ENCODE data around the gene CADM4.

The CADM4 gene

GRCh38 chr19:43610493-43610892, 29.2 kb downstream of the CADM4 start:
- no peak overlapping the region for H3K27ac ChIP-seq
- TF ChIP-seq, protein P1, sequence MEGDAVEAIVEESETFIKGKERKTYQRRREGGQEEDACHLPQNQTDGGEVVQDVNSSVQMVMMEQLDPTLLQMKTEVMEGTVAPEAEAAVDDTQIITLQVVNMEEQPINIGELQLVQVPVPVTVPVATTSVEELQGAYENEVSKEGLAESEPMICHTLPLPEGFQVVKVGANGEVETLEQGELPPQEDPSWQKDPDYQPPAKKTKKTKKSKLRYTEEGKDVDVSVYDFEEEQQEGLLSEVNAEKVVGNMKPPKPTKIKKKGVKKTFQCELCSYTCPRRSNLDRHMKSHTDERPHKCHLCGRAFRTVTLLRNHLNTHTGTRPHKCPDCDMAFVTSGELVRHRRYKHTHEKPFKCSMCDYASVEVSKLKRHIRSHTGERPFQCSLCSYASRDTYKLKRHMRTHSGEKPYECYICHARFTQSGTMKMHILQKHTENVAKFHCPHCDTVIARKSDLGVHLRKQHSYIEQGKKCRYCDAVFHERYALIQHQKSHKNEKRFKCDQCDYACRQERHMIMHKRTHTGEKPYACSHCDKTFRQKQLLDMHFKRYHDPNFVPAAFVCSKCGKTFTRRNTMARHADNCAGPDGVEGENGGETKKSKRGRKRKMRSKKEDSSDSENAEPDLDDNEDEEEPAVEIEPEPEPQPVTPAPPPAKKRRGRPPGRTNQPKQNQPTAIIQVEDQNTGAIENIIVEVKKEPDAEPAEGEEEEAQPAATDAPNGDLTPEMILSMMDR (conservative IDR thresholded peaks at IDR 0.05), result no peak

- TF ChIP-seq, protein P1 (conservative IDR thresholded peaks at IDR 0.05), result no peak
- H3K27ac ChIP-seq, result no peak overlapping the region
Observed at GRCh38 chr19:43609872-43610271, 29.8 kb downstream of the CADM4 start.

DNA sequence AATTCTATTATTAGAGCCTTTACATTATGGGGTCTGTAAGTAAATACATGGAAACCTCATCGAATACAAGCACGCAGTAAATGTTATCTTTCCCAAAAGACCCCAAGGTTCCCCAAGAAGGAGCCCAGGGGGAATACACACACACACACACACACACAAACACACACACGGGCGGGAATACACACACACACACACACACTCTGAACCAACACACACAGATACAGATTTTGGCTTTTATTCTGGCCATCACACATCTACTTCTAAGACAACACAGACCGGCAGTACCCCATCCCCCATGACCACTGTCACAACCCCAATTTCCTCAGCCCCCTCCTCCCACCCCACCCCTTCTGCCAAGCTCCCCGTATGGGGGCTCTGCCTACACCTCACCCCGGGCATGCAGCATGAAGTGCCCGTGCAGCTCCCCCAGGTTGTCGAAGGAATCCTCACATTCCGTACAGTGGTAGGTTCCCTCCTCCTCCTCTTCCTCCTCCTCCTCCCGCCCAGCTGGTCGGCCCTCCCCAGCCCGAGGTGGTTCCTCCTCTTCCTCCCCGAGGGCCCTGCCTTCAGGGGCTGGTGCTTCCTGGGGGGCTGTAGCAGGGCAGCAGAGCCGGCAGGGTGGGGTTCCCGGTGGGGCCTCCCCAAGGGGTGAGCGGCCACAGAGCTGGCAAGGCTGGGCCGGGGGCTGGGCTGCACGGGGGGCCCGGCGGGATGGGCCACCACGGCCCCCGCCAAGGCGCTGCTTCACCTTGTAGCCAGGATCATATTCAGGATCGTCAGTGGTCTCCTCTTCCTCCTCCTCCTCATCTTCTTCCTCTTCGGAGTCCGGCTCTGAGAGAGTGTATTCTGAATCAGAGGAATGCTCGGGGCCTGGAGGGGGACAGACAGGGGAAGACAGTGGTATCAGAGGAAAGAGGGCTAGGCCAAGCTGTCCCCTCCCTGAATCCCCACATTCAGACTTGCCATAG, 32.1 kb downstream of the CADM4 start:
- no peak overlapping the region for H3K27ac ChIP-seq
- TF ChIP-seq, protein P1 (conservative IDR thresholded peaks at IDR 0.05), result no peak

GRCh38 chr19:43606569-43607229, 33.0 kb downstream of the CADM4 start:
- H3K27ac ChIP-seq, result no peak overlapping the region
- TF ChIP-seq, protein P1 (conservative IDR thresholded peaks at IDR 0.05), result no peak

DNA sequence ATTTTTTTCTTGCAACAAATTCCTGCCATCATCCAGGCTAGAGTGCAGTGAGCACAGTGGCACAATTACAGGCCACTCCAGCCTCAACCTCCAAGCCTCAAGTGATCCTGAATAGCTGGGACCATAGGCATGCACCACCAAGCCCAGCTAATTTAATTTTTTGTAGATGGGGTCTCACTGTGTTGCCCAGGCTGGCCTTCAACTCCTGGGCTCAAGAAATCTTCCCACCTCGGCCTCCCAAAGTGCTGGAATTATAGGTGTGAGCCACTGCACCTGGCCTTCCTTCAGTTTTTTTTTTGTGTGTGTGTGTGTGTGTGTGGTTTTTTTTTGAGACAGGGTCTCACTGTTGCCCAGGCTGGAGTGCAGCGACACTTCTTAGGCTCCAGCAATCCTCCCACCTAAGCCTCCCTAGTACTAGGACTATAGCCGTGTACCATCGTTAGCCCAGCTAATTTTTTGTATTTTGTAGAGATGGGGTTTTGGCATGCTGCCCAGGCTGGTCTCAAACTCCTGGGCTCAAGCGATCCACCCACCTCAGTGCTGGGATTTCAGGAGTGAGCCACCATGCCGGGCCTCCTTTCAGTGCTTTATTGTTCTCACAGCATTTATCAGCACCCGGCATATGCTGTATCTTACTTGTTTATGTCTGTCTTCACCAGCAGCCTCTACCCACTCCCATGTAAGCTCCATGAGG, 33.6 kb downstream of the CADM4 start:
- TF ChIP-seq, protein P1 (conservative IDR thresholded peaks at IDR 0.05), result no peak
- H3K27ac ChIP-seq, result no peak overlapping the region

DNA sequence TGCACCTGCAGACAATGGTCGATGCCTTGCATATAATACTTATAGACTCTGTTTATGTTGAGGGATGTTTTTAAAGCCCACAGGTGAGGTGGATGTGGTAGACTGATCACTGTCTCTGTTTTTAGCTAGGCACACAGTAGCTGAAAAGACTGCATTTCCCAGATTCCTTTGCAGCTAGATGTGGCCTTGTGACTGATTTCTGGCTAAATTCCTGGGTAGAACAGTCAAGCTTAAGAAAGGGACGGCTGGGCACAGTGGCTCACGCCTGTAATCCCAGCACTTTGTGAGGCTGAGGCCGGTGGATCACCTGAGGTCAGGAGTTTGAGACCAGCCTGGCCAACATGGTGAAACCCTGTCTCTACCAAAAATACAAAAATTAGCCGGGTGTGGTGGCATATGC, 39.3 kb downstream of the CADM4 start:
- peak overlapping the region; percentile 56 for H3K27ac ChIP-seq

DNA sequence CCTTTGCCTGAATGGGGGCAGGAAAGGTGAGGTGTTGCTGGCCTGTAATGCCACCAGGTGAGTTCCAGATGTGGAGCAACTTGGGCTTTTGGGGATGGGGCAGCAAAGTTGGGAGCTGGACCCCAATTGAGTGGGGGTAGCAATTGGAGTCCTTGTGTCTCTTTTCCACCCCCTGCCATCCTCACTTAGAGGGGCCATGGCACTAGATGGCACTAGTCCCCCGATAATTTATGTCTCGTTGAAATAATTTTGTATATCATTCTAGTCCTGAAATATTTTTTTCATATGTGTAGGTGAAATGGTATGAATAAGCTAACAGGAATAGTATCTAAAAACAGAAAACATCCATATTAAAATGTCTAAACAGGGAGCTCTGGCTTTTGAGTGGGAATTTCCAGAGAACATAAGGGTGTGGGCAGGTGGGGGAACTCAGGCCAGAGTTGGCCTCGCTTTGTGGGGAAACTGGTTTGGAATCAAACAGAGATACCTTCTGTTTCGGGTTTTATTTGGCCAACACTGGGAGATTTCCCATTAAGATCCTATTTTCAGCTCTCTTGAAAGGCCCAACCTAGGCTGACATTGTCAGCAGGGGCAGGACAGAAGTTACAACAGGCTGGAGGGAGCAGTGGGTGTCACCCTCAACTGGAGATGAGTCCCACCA, 39.9 kb downstream of the CADM4 start:
- peak overlapping the region; percentile 56 for H3K27ac ChIP-seq
- TF ChIP-seq, protein P1 (conservative IDR thresholded peaks at IDR 0.05), result no peak; the same call in 1 of the 2 replicates
